ENCODE results near the gene WDR37. TPM values are rescaled to one million over a fixed set of nuclear protein-coding genes. Genes with fewer than 3 reads are reported as not detected.

The WDR37 gene
- total and polyA plus RNA-seq, 8 donors: 4.6 to 11.6 (median 8.6) TPM

GRCh38 chr10:1029838-1030237 lies 26.3 kb upstream of the WDR37 start:
- 97% methylated on average over 7 of the region's 7 CpGs for WGBS, 2 donors
- Histone ChIP-seq H3K27me3 (no peaks in the 10 kb centered on the region), H3K4me3 (no peak overlapping the region), H3K4me1 (no peaks in the 10 kb centered on the region), H3K27ac (no peak overlapping the region), H3K9me3 (no peaks in the 10 kb centered on the region), H3K36me3 (no peaks in the 10 kb centered on the region)
- TF ChIP-seq CTCF (IDR thresholded peaks at IDR 0.05): no peak
- DNase-seq (no peak), ATAC-seq (no peak), FAIRE-seq (no peak)
- intact Hi-C loops (cut with DNase I): no loop called here

GRCh38 chr10:1033601-1034000 lies 22.6 kb upstream of the WDR37 start:
- no peak for FAIRE-seq
- H3K9me3 ChIP-seq: no peaks in the 10 kb centered on the region
- WGBS, 2 donors: 65 to 71% methylated on average over 1 of the region's 1 CpG
- H3K27me3 ChIP-seq: no peaks in the 10 kb centered on the region
- no peaks in the 10 kb centered on the region for H3K4me1 ChIP-seq
- H3K27ac ChIP-seq: no peak overlapping the region
- no peaks in the 10 kb centered on the region for H3K36me3 ChIP-seq
- DNase-seq: no peak
- no peak for ATAC-seq
- TF ChIP-seq CTCF (IDR thresholded peaks at IDR 0.05): no peak
- intact Hi-C loops (cut with DNase I): no loop called here
- no peak overlapping the region for H3K4me3 ChIP-seq

GRCh38 chr10:1034758-1035157 lies 21.4 kb upstream of the WDR37 start:
- no peak for DNase-seq
- no peaks in the 10 kb centered on the region for H3K36me3 ChIP-seq
- FAIRE-seq: no peak
- no peaks in the 10 kb centered on the region for H3K4me1 ChIP-seq
- no peak for ATAC-seq
- TF ChIP-seq CTCF (IDR thresholded peaks at IDR 0.05): no peak
- peak overlapping the region in 1 of 4 donors; percentile 24 for H3K27ac ChIP-seq
- no peak overlapping the region for H3K4me3 ChIP-seq
- intact Hi-C loops (cut with DNase I): no loop called here
- WGBS, 2 donors: 69 to 77% methylated on average over 3 of the region's 3 CpGs
- no peaks in the 10 kb centered on the region for H3K9me3 ChIP-seq
- H3K27me3 ChIP-seq: no peaks in the 10 kb centered on the region

- DNase-seq (no peak), FAIRE-seq (no peak), ATAC-seq (no peak)
- no peak overlapping the region for H3K4me3 ChIP-seq
- WGBS, 2 donors: 75 to 89% methylated on average over 6 of the region's 6 CpGs
- no peaks in the 10 kb centered on the region for H3K9me3 ChIP-seq
- H3K27ac ChIP-seq: no peak overlapping the region
- no peaks in the 10 kb centered on the region for H3K4me1 ChIP-seq
- H3K36me3 ChIP-seq: peaks cover 0 to 4% (median 0%) of the 10 kb centered on the region in 3 donors
- no peak for TF ChIP-seq CTCF (IDR thresholded peaks at IDR 0.05)
- no peaks in the 10 kb centered on the region for H3K27me3 ChIP-seq
- intact Hi-C loops (cut with DNase I): no loop called here
These were observed 21.0 kb upstream of the WDR37 start for GRCh38 chr10:1035201-1035600.

GRCh38 chr10:1036341-1036791 lies 19.8 kb upstream of the WDR37 start:
- intact Hi-C loops (cut with DNase I): no loop called here
- peaks cover 0 to 14% (median 0%) of the 10 kb centered on the region in 3 donors for H3K36me3 ChIP-seq
- FAIRE-seq: no peak

More at GRCh38 chr10:1036341-1036791, 19.8 kb upstream of the WDR37 start:
- Histone ChIP-seq H3K4me3 (no peak overlapping the region), H3K27ac (no peak overlapping the region), H3K9me3 (no peaks in the 10 kb centered on the region), H3K27me3 (no peaks in the 10 kb centered on the region), H3K4me1 (no peaks in the 10 kb centered on the region)
- DNase-seq (no peak), ATAC-seq (peak in 1 of 4 donors; percentile 26)
- WGBS, 2 donors: 71% methylated on average over 14 of the region's 14 CpGs
- no peak for TF ChIP-seq CTCF (IDR thresholded peaks at IDR 0.05)

Measured in pancreas (tissue), 10 donors.